Endothelial cell of umbilical vein (primary cell): ENCODE results near the gene SLC25A23.

ENCODE experiments used
- CTCF ChIP-seq, 2 donors: IDR thresholded peaks; 1 replicate in 1 of 2; 2 replicates in 1 of 2; pipeline ENCODE4 v1.5.1; 2011; ENCODE audit warnings: low read length in 2 of 2, mild to moderate bottlenecking in 2 of 2, moderate library complexity in 2 of 2, control low read depth in 1 of 2, inconsistent platforms in 1 of 2, low read depth in 1 of 2; ENCODE audit not compliant: insufficient read depth in 1 of 2; ENCODE audit errors: extremely low read depth in 1 of 2
- EZH2 ChIP-seq: IDR thresholded peaks from 2 replicates; pipeline ENCODE4 v1.6.1; 2012; ENCODE audit warnings: borderline replicate concordance, low read depth, mild to moderate bottlenecking, moderate library complexity, low read length, inconsistent platforms; ENCODE audit not compliant: severe bottlenecking
- JUN ChIP-seq: IDR thresholded peaks from 2 replicates; pipeline ENCODE4 v1.6.1; 2011; ENCODE audit warnings: borderline replicate concordance, low read depth; ENCODE audit not compliant: insufficient read length, insufficient read depth
- MYC ChIP-seq: IDR thresholded peaks from one replicate; pipeline ENCODE4 v1.6.1; 2011; ENCODE audit warnings: mild to moderate bottlenecking, low read depth, low read length
- POLR2A ChIP-seq: IDR thresholded peaks from 2 replicates; pipeline ENCODE4 v1.6.1; 2012; ENCODE audit warnings: low read depth, mild to moderate bottlenecking, control low read depth, low read length
- POLR2AphosphoS5 ChIP-seq: IDR thresholded peaks from 2 replicates; pipeline ENCODE4 v1.6.1; 2012; ENCODE audit warnings: low read depth, mild to moderate bottlenecking, control low read depth, low read length, moderate library complexity; ENCODE audit not compliant: insufficient read depth
- TF ChIP-seq, protein P1 (sequence below): IDR thresholded peaks from 2 replicates; pipeline ENCODE4 v1.6.1; 2011; ENCODE audit not compliant: insufficient read depth, insufficient read length

GRCh38 chr19:6489278-6490061, 29.9 kb upstream of the SLC25A23 start:
- no peak for TF ChIP-seq CTCF (IDR thresholded peaks at IDR 0.05; ENCODE audit: extremely low read depth in 1 of 2, insufficient read depth in 1 of 2, low read depth in 1 of 2, low read length in 2 of 2)
- no peak for TF ChIP-seq EZH2
- no peak for TF ChIP-seq POLR2A
- TF ChIP-seq MYC: no peak
- no peak for TF ChIP-seq POLR2AphosphoS5
- TF ChIP-seq, protein P1, sequence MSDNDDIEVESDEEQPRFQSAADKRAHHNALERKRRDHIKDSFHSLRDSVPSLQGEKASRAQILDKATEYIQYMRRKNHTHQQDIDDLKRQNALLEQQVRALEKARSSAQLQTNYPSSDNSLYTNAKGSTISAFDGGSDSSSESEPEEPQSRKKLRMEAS: no peak
- TF ChIP-seq JUN: no peak
